Stomach (tissue), 9 donors: ENCODE data around the gene PLOD2. TPM values are rescaled to one million over a fixed set of nuclear protein-coding genes. Genes with fewer than 3 reads are reported as not detected.

ENCODE experiments used
- DNase-seq, 2 donors: peaks; one replicate each; pipeline versions ENCODE4 v3.0.0 to v3.0.0-alpha.2; 2013 to 2019
- H3K27ac ChIP-seq, 5 donors: fragments of 200-600 bp in 4 of 5; sonication (generic) in 4 of 5; one replicate each; pipeline ENCODE4 v1.5.1; 2013 to 2019; ENCODE audit warnings: mild to moderate bottlenecking in 1 of 5, moderate library complexity in 1 of 5
- H3K27me3 ChIP-seq, 3 donors: fragments of 200-600 bp; sonication (generic); one replicate each; pipeline ENCODE4 v1.5.1; 2017 to 2019; ENCODE audit warnings: mixed run types in 1 of 3
- H3K36me3 ChIP-seq, 4 donors: fragments of 200-600 bp; sonication (generic); 1 replicate in 3 of 4; 2 replicates in 1 of 4; pipeline ENCODE4 v1.5.1; 2016 to 2019
- H3K4me1 ChIP-seq, 4 donors: fragments of 200-600 bp; sonication (generic); one replicate each; pipeline ENCODE4 v1.5.1; 2016 to 2019
- H3K4me3 ChIP-seq, 4 donors: fragments of 200-600 bp; sonication (generic) in 3 of 4; one replicate each; pipeline ENCODE4 v1.5.1; 2016 to 2019; ENCODE audit warnings: mild to moderate bottlenecking in 1 of 4
- H3K9me3 ChIP-seq, 4 donors: fragments of 200-600 bp; sonication (generic); one replicate each; pipeline ENCODE4 v1.5.1; 2016 to 2019
- CTCF ChIP-seq, 7 experiments: fragments of 450-650 bp in 4 of 7; fragments of 200-600 bp in 3 of 7; sonication (generic) in 3 of 7; IDR thresholded peaks; one replicate each; pipeline ENCODE4 v1.5.1; 2016 to 2019; ENCODE audit warnings: antibody characterized with exemption in 7 of 7, control low read depth in 2 of 7, mild to moderate bottlenecking in 1 of 7
- EP300 ChIP-seq: sonication (generic); formaldehyde crosslinking; IDR thresholded peaks from one replicate; pipeline ENCODE4 v1.6.1; 2017; ENCODE audit warnings: antibody characterized with exemption
- POLR2A ChIP-seq, 4 donors: fragments of 450-650 bp; IDR thresholded peaks; one replicate each; pipeline ENCODE4 v1.6.1; 2016; ENCODE audit warnings: antibody characterized with exemption in 4 of 4, control low read depth in 2 of 4, mild to moderate bottlenecking in 1 of 4, moderate library complexity in 1 of 4
- POLR2AphosphoS5 ChIP-seq, 3 donors: sonication (generic); formaldehyde crosslinking; IDR thresholded peaks; one replicate each; pipeline ENCODE4 v1.6.1; 2016; ENCODE audit warnings: antibody characterized with exemption in 3 of 3
- WGBS, 5 donors: extraction: QIAGEN DNeasy Blood & Tissue Kit in 3 of 5; methylation state at CpG; one replicate each; pipeline versions ENCODE4 v1.1.5 to v1.1.7; 2013 to 2018; 5-methylcytosine and 5-hydroxymethylcytosine counted together
- intact Hi-C: fragments of 100-400 bp; cut with DNase I; formaldehyde crosslinking; loops from one replicate; pipeline ENCODE4 v1.15.1; 2023; ENCODE audit warnings: low total_unique reads
- polyA plus RNA-seq, 3 donors: library from polyadenylated mRNA; stranded (reverse); fragments of 200-250 nt; gene quantifications; one replicate each; pipeline ENCODE4 v1.2.3, GENCODE V29; 2013
- total RNA-seq, 5 donors: library from RNA; depleted of rRNA; stranded (reverse); fragments of >200 nt; gene quantifications; one replicate each; pipeline versions ENCODE4 v1.1.0 to v1.2.3, GENCODE V29; 2014 to 2016
- donor health status: healthy with polysubstance abuse.
- donor health status: Bipolar disorder and iron deficiency.
- donor health status: healthy.

Gene PLOD2
- total and polyA plus RNA-seq, 8 donors = 18.1 to 99.5 (median 43.0) TPM

DNA sequence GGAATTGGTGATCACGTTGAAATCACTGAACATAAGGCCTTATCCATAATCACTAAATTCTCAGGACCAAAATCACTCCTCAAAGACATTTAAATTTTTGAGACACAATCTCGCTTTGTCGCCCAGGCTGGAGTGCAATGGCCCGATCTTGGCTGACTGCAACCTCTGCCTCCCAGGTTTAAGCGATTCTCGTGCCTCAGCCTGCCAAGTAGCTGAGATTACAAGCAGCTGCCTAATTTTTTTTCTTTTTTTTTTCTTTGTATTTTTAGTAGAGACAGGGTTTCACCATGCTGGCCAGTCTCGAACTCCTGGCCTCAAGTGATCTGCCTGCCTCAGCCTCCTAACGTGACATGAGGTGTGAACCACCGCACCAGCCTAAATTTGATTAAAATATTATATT is 61.7 kb downstream of the PLOD2 start:
- 80 to 88% (median 88%) methylated on average over 9 of the region's 9 CpGs for WGBS, 5 donors
- no peaks in the 10 kb centered on the region for H3K27me3 ChIP-seq
- H3K4me1 ChIP-seq = peaks cover 0 to 11% (median 0%) of the 10 kb centered on the region in 4 donors
- H3K27ac ChIP-seq = no peak overlapping the region
- DNase-seq = no peak
- H3K36me3 ChIP-seq = peaks cover 0 to 36% (median 19%) of the 10 kb centered on the region in 4 donors
- H3K9me3 ChIP-seq = no peaks in the 10 kb centered on the region
- H3K4me3 ChIP-seq = no peak overlapping the region
- no peak for TF ChIP-seq POLR2A (IDR thresholded peaks at IDR 0.05)
- TF ChIP-seq POLR2AphosphoS5 (IDR thresholded peaks at IDR 0.05) = no peak
- TF ChIP-seq EP300 = no peak
- no peak for TF ChIP-seq CTCF (IDR thresholded peaks at IDR 0.05)
- intact Hi-C loops = no loop called here

- 44 to 61% (median 52%) methylated on average over 2 of the region's 2 CpGs for WGBS, 5 donors
- TF ChIP-seq POLR2A (IDR thresholded peaks at IDR 0.05) (no peak), EP300 (no peak), CTCF (IDR thresholded peaks at IDR 0.05) (no peak), POLR2AphosphoS5 (IDR thresholded peaks at IDR 0.05) (no peak)
- DNase-seq = peak in 1 of 2 donors; percentile 12
- Histone ChIP-seq H3K4me1 (peaks cover 6 to 44% (median 26%) of the 10 kb centered on the region in 4 donors), H3K4me3 (no peak overlapping the region), H3K9me3 (no peaks in the 10 kb centered on the region), H3K36me3 (no peaks in the 10 kb centered on the region), H3K27ac (no peak overlapping the region), H3K27me3 (no peaks in the 10 kb centered on the region)
- intact Hi-C loops = no loop called here
Measured at GRCh38 chr3:146093896-146094295, 67.1 kb downstream of the PLOD2 start.

DNA sequence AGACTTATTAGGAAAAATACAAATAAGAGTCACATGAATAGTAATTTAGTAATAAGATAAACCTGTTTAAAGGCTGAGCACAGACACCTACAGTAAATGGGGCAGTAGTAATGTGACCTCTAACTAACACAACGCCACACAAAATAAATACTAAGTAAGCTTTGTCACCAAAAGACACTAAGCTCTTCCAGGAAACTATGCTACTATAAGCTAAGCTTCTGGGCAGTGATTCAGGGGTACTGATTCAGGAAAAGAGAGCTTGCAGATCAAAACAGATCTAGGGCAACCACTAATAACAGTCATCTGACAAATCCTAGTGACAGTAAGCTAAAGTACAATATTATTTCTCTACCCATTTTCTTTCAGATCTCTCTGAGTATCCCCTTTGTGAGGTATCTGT is 68.8 kb downstream of the PLOD2 start:
- Histone ChIP-seq H3K27me3 (no peaks in the 10 kb centered on the region), H3K27ac (no peak overlapping the region), H3K9me3 (no peaks in the 10 kb centered on the region), H3K36me3 (no peaks in the 10 kb centered on the region), H3K4me3 (no peak overlapping the region), H3K4me1 (peaks cover 6 to 44% (median 26%) of the 10 kb centered on the region in 4 donors)
- TF ChIP-seq POLR2AphosphoS5 (IDR thresholded peaks at IDR 0.05) (peak in 1 of 3 donors; percentile 24), EP300 (no peak)
- peak in 1 of 2 donors; percentile 7 for DNase-seq
- intact Hi-C loops = no loop called here
- WGBS, 5 donors = 10 to 41% (median 34%) methylated on average over 1 of the region's 1 CpG

GRCh38 chr3:146091397-146091796 is 69.6 kb downstream of the PLOD2 start:
- Histone ChIP-seq H3K4me3 (no peak overlapping the region), H3K36me3 (peaks cover 0 to under 1% (median 0%) of the 10 kb centered on the region in 4 donors), H3K27ac (no peak overlapping the region), H3K27me3 (no peaks in the 10 kb centered on the region), H3K9me3 (no peaks in the 10 kb centered on the region), H3K4me1 (peaks cover 6 to 44% (median 26%) of the 10 kb centered on the region in 4 donors)
- no peak for TF ChIP-seq CTCF (IDR thresholded peaks at IDR 0.05)
- no peak for TF ChIP-seq POLR2A (IDR thresholded peaks at IDR 0.05)
- 20 to 50% (median 39%) methylated on average over 1 of the region's 1 CpG for WGBS, 5 donors
- DNase-seq = no peak
- intact Hi-C loops = no loop called here

DNA sequence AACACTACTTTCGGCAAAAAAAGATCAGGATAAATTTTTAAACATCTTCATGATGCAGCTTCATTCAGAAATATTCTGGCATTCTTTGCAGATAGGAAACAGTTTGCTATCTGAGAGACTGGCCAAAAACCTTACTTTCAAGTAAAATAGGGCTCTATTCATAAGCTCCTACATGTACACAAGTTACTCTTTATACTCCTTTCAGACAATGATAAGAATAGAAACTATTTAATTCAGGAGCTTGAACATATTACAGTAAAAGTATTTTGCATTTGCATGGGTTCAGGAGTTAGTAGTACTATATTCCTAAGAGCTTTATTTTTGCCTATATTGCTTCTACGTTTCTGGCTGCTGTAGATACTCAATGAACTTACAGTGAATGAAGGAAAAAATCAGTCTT is 70.5 kb downstream of the PLOD2 start:
- 52 to 64% (median 56%) methylated on average over 2 of the region's 2 CpGs for WGBS, 5 donors
- H3K27me3 ChIP-seq = no peaks in the 10 kb centered on the region
- peaks cover 6 to 44% (median 26%) of the 10 kb centered on the region in 4 donors for H3K4me1 ChIP-seq
- H3K36me3 ChIP-seq = peaks cover 0 to 9% (median 0%) of the 10 kb centered on the region in 4 donors
- H3K9me3 ChIP-seq = no peaks in the 10 kb centered on the region
- no peak for DNase-seq
- TF ChIP-seq EP300 = no peak
- no peak for TF ChIP-seq POLR2A (IDR thresholded peaks at IDR 0.05)
- TF ChIP-seq POLR2AphosphoS5 (IDR thresholded peaks at IDR 0.05) = no peak
- no peak for TF ChIP-seq CTCF (IDR thresholded peaks at IDR 0.05)
- no peak overlapping the region for H3K27ac ChIP-seq
- intact Hi-C loops = no loop called here
- H3K4me3 ChIP-seq = no peak overlapping the region
